Activated T-cell treated with anti-CD3 and anti-CD28 coated beads for 24 hours (primary cell): ENCODE measurements around the gene RAB7A.

Experiments used
- DNase-seq: peaks from one replicate; pipeline ENCODE4 v3.0.0-alpha.2; 2020; ENCODE audit warnings: low read depth

The RAB7A gene

GRCh38 chr3:128794067-128794768, 68.2 kb downstream of the RAB7A start:
- peak; percentile 53 for DNase-seq

GRCh38 chr3:128794770-128795649, 69.0 kb downstream of the RAB7A start:
- peak; percentile 55 for DNase-seq

GRCh38 chr3:128799653-128800052, 73.7 kb downstream of the RAB7A start:
- no peak for DNase-seq

GRCh38 chr3:128800241-128801187, 74.5 kb downstream of the RAB7A start:
- DNase-seq, result peak; percentile 54

GRCh38 chr3:128801779-128802380, 75.9 kb downstream of the RAB7A start:
- DNase-seq, result no peak

GRCh38 chr3:128803307-128803706, 77.3 kb downstream of the RAB7A start:
- DNase-seq, result no peak

- DNase-seq, result peak; percentile 62
These were observed 78.2 kb downstream of the RAB7A start for GRCh38 chr3:128804017-128804810.

GRCh38 chr3:128804811-128805155, 78.8 kb downstream of the RAB7A start:
- no peak for DNase-seq

- DNase-seq, result no peak
These were observed 79.8 kb downstream of the RAB7A start for GRCh38 chr3:128805772-128806171.

- no peak for DNase-seq
These were observed 80.6 kb downstream of the RAB7A start for GRCh38 chr3:128806588-128806987.

GRCh38 chr3:128807186-128807830, 81.3 kb downstream of the RAB7A start:
- DNase-seq, result no peak

GRCh38 chr3:128808672-128809071, 82.7 kb downstream of the RAB7A start:
- DNase-seq, result no peak

GRCh38 chr3:128813097-128813496, 87.1 kb downstream of the RAB7A start:
- no peak for DNase-seq

- DNase-seq, result no peak
These were observed 88.1 kb downstream of the RAB7A start for GRCh38 chr3:128814060-128814459.

- no peak for DNase-seq
These were observed 88.7 kb downstream of the RAB7A start for GRCh38 chr3:128814519-128815317.

- DNase-seq, result no peak
These were observed 89.5 kb downstream of the RAB7A start for GRCh38 chr3:128815318-128816064.

- DNase-seq, result no peak
These were observed 92.3 kb downstream of the RAB7A start for GRCh38 chr3:128818186-128818787.

- no peak for DNase-seq
These were observed 94.4 kb downstream of the RAB7A start for GRCh38 chr3:128820252-128820839.
